AG09309 (cell line): ENCODE data around the gene DDX39B.

ENCODE experiments used
- DNase-seq: peaks from one replicate; pipeline ENCODE4 v3.0.0-alpha.2; 2010; ENCODE audit warnings: low read depth
- H3K4me3 ChIP-seq: 2 replicates; pipeline ENCODE4 v1.5.1; 2011; ENCODE audit warnings: mild to moderate bottlenecking, low read depth, low read length, moderate library complexity; ENCODE audit not compliant: control insufficient read depth
- TF ChIP-seq, protein P1 (sequence below): IDR thresholded peaks from 2 replicates; pipeline ENCODE4 v1.5.1; 2011; ENCODE audit warnings: mild to moderate bottlenecking, low read depth, low read length, inconsistent platforms; ENCODE audit not compliant: insufficient read depth, control insufficient read depth; ENCODE audit errors: missing control alignments

The DDX39B gene

GRCh38 chr6:31585491-31585890 is 43.7 kb upstream of the DDX39B start:
- H3K4me3 ChIP-seq, result no peak overlapping the region
- TF ChIP-seq, protein P1, sequence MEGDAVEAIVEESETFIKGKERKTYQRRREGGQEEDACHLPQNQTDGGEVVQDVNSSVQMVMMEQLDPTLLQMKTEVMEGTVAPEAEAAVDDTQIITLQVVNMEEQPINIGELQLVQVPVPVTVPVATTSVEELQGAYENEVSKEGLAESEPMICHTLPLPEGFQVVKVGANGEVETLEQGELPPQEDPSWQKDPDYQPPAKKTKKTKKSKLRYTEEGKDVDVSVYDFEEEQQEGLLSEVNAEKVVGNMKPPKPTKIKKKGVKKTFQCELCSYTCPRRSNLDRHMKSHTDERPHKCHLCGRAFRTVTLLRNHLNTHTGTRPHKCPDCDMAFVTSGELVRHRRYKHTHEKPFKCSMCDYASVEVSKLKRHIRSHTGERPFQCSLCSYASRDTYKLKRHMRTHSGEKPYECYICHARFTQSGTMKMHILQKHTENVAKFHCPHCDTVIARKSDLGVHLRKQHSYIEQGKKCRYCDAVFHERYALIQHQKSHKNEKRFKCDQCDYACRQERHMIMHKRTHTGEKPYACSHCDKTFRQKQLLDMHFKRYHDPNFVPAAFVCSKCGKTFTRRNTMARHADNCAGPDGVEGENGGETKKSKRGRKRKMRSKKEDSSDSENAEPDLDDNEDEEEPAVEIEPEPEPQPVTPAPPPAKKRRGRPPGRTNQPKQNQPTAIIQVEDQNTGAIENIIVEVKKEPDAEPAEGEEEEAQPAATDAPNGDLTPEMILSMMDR, result peak; percentile 40
- no peak for DNase-seq

DNA sequence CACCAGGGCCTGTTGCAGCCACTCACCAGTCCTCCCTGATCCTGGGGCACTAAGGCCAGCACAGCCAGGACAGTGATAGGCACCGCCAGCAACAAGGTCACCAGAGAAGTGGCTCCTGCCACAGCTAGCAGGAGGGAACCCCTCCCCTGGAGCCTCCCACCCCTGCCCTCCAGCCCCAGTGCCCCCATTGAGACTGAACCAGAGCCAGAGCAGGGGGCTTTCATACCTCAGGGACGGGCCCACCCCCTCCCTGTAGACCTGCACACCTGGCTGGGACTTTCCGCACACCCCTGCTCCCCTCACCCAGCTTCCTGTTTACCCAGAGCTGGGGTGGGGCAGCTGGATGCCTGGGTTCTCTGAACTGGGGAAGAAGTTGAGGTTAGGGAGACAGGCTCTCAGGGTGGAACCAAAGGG is 40.4 kb upstream of the DDX39B start, which contains the start of gene LTB:
LTB (minus strand) TSS at position 195 of the 414 bp plus-strand sequence; CDS start at position 188, 7 bp downstream.
- TF ChIP-seq, protein P1, result no peak
- no peak for DNase-seq
- peak within 1 kb of the TSS; percentile 92 for H3K4me3 ChIP-seq

GRCh38 chr6:31581434-31582229 is 39.8 kb upstream of the DDX39B start:
- H3K4me3 ChIP-seq, result peak overlapping the region; percentile 92
- DNase-seq, result no peak
- TF ChIP-seq, protein P1, result no peak

DNA sequence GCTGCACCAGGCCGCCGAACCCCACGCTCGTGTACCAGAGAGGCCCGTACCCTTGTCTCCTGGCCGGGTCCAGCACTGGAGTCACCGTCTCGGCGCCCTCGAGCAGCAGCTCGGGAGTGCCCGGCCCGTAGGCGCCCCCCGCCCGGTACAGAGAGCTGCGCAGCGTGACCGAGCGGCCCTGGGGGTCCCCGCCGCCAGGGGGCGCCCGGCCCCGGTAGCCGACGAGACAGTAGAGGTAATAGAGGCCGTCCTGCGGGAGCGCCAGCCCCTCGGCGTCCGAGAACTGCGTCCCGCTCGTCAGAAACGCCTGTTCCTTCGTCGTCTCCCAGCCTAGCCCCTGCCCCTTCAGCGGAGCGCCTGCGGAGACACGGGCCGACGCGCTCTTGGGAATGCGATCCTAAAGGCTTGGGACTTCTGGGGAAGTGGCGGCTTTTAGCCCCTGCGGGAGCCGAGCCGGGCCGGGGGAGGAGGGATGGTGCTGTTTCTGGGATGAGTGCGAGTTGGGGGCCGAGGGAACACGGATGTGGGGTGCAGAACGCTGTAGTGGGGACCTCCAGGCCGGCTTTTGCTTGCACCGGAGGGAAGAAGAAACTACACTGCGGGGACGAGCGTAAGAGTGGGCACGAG is 39.1 kb upstream of the DDX39B start:
- H3K4me3 ChIP-seq, result peak overlapping the region; percentile 92
- peak; percentile 20 for DNase-seq
- TF ChIP-seq, protein P1, result peak; percentile 79

DNA sequence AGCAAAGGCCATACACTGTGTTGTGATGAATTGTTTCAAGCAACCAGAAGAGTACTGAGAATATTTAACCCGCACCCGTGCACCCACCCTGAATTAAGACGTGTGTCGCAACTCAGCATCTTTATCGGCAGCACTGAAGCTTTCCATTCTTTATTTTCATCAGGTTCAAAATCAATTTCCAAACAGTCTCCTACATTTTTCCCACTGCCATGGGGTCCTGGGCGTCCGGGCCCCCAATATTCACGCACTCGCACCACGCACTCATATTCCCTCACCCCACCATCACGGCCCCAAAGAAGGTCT is 38.6 kb upstream of the DDX39B start:
- no peak for DNase-seq
- peak overlapping the region; percentile 92 for H3K4me3 ChIP-seq
- TF ChIP-seq, protein P1, result no peak

DNA sequence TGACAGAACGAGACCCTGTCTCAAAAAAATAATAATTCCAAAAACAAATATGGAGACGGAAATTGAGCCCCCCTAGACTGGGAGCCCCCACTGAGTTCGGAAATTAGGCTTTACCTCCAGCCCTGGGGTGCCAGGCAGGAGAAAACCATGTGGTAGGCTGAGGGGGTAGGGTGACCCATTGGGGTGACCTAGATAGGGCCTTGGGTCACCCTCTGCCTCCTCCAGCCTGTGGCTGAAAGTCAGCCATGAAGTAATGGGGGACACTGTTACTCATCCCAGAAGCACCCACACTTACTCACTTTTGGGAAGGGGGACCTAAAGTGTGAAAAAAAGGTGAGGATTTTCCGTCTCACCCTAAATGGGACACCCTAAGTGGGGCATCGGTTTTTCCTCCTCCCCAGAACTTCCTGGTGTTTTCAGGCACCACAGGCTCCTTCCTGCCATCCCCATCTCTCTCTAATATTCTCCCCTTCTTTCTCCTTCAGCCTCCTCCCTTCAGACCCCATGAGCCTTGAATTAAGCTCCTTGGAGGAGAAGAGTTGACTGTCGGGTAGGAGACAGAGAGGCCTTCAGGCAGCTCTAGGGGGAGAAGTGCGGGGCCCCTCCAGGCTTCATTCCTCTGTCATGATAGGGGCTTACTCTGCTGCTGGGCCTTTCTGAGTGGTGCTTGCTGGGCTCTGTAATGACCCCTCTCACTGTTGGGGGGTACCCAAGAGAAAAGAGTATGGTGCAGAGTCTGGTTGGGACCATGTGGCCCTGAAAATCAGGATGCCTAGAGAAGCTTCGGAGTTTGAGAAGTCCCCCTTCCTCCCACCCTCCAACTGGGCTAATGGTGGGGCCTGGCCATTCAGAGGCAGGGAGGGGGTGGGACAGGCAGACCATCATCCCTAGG is 38.0 kb upstream of the DDX39B start:
- DNase-seq, result no peak
- TF ChIP-seq, protein P1, result no peak
- no peak overlapping the region for H3K4me3 ChIP-seq
